ENCODE data around the gene BTNL2. TPM values are rescaled to one million over a fixed set of nuclear protein-coding genes. Genes with fewer than 3 reads are reported as not detected.

BTNL2 gene, protein sequence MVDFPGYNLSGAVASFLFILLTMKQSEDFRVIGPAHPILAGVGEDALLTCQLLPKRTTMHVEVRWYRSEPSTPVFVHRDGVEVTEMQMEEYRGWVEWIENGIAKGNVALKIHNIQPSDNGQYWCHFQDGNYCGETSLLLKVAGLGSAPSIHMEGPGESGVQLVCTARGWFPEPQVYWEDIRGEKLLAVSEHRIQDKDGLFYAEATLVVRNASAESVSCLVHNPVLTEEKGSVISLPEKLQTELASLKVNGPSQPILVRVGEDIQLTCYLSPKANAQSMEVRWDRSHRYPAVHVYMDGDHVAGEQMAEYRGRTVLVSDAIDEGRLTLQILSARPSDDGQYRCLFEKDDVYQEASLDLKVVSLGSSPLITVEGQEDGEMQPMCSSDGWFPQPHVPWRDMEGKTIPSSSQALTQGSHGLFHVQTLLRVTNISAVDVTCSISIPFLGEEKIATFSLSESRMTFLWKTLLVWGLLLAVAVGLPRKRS
- total RNA-seq: not detected

DNA sequence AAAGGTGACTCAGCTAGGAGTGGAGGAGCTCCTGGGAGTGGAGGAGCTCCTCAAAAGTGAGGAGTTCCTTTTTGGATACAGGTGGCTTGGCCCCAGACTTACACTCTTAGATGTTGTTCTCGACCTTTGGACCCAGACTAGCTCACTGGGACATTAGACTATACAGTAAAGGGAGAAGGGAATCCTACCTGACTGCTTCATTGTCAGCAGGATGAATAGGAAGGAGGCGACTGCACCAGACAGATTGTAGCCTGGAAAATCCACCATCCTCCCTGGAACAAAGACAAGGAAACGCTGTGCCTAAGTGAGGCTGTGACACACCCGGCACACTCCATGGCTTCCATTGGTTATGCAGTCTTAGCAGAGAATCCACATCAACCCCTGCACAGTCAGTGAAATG lies at the start of gene BTNL2:
TSS of gene BTNL2 (minus strand) at position 325 of the 400 bp plus-strand sequence. CDS start at position 267, 58 bp downstream.

DNA sequence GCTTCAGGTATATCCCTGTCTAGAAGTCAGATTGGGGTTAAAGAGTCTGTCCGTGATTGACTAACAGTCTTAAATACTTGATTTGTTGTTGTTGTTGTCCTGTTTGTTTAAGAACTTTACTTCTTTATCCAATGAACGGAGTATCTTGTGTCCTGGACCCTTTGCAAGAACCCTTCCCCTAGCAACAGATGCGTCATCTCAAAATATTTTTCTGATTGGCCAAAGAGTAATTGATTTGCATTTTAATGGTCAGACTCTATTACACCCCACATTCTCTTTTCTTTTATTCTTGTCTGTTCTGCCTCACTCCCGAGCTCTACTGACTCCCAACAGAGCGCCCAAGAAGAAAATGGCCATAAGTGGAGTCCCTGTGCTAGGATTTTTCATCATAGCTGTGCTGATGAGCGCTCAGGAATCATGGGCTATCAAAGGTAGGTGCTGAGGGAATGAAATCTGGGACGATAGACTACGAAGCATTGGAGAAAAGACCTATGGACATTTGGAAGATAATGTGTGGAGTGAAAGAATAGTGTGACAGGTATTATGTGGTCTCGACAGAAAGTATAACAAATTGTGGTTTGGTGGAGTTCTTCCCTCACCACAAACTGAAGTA lies 32.7 kb upstream of the BTNL2 start, which contains the start of gene HLA-DRA:
TSS of gene HLA-DRA (plus strand) at position 286 of the 613 bp plus-strand sequence. CDS start at position 350, 64 bp downstream.

DNA sequence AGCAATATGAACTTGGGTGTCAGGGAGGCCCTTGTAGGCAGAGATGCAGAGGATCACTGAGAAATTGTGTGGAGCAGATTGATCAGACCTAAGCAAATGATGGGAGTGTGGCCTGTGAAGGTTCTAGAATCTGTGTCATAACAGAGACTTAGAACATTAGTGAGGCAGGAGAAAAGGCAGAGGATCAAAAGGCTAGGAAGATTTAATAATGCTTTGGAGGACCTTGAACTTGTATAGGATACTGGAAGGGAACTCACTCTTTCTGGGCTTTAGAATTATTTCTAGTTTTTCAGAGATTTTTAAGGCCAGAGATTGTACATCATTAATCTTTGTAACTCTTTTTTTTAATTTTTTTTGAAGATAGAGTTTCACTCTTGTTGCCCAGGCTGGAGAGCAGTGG lies 35.2 kb downstream of the BTNL2 start, which contains the start of gene TSBP1:
TSS of gene TSBP1 (minus strand) at position 101 of the 400 bp plus-strand sequence. CDS start 197 bp downstream, outside the sequence.

Small RNA genes lying within 50 kb of the gene (small RNA-seq; reads per million reads assigned to genes)
- not detected for gene RNU6-603P (ENCODE audit: low replicate concordance)

Other genes with a start within 250 kb of the BTNL2 start
- 5.9 TPM for gene EGFL8, start 242.6 kb downstream of the BTNL2 start, total RNA-seq
- gene AGPAT1, start 231.1 kb downstream of the BTNL2 start, total RNA-seq: 19.1 TPM
- gene RNF5, start 228.8 kb downstream of the BTNL2 start, total RNA-seq: 49.8 TPM
- gene AGER, start 222.9 kb downstream of the BTNL2 start, total RNA-seq: 0.63 TPM
- gene PBX2, start 217.0 kb downstream of the BTNL2 start, total RNA-seq: 27.2 TPM
- 0.63 TPM for gene GPSM3, start 214.5 kb downstream of the BTNL2 start, total RNA-seq
- gene NOTCH4, start 183.1 kb downstream of the BTNL2 start, total RNA-seq: 8.8 TPM
- gene TSBP1, start 35.3 kb downstream of the BTNL2 start, total RNA-seq: not detected
- 2.2 TPM for gene HLA-DRA, start 32.7 kb upstream of the BTNL2 start, total RNA-seq
- gene HLA-DRB5, start 123.1 kb upstream of the BTNL2 start, total RNA-seq: not detected
- 1.6 TPM for gene HLA-DRB1, start 182.7 kb upstream of the BTNL2 start, total RNA-seq
- not detected for gene HLA-DQA1, start 230.2 kb upstream of the BTNL2 start, total RNA-seq